Lung (tissue), 12 donors: Measurements from ENCODE around the gene FTCD. TPM values are rescaled to one million over a fixed set of nuclear protein-coding genes. Genes with fewer than 3 reads are reported as not detected.

Experiments used
- ATAC-seq: fragments of 200-7000 bp; cut with Tn5 transposase; one replicate; pipeline ENCODE4 v1.9.1; 2020; ENCODE audit warnings: moderate number of reproducible peaks; ENCODE audit not compliant: insufficient read depth, low FRiP score
- DNase-seq, 3 donors: peaks; one replicate each; pipeline ENCODE4 v3.0.0-alpha.2; 2013 to 2017
- H3K27ac ChIP-seq, 2 donors: one replicate each; pipeline ENCODE4 v1.5.1; 2013; ENCODE audit warnings: mild to moderate bottlenecking in 2 of 2, moderate library complexity in 2 of 2, control low read depth in 1 of 2, inconsistent platforms in 1 of 2, low read depth in 1 of 2, low read length in 1 of 2
- H3K27me3 ChIP-seq, 3 donors: one replicate each; pipeline ENCODE4 v1.5.1; 2013; ENCODE audit warnings: low read length in 2 of 3; ENCODE audit not compliant: control insufficient read depth in 3 of 3, insufficient read depth in 3 of 3
- H3K36me3 ChIP-seq, 4 donors: one replicate each; pipeline ENCODE4 v1.5.1; 2013; ENCODE audit warnings: low read length in 4 of 4, mild to moderate bottlenecking in 1 of 4, moderate library complexity in 1 of 4; ENCODE audit not compliant: control insufficient read depth in 4 of 4, insufficient read depth in 4 of 4
- H3K4me1 ChIP-seq, 5 donors: one replicate each; pipeline ENCODE4 v1.5.1; 2013; ENCODE audit warnings: low read length in 5 of 5, mild to moderate bottlenecking in 2 of 5, moderate library complexity in 1 of 5; ENCODE audit not compliant: control insufficient read depth in 5 of 5, insufficient read depth in 5 of 5
- H3K4me3 ChIP-seq: one replicate; pipeline ENCODE4 v1.5.1; 2013; ENCODE audit warnings: mild to moderate bottlenecking, control low read depth, moderate library complexity
- H3K9ac ChIP-seq, 2 donors: one replicate each; pipeline ENCODE4 v1.5.1; 2013; ENCODE audit warnings: low read length in 2 of 2, control low read depth in 1 of 2; ENCODE audit not compliant: insufficient read depth in 1 of 2
- H3K9me3 ChIP-seq, 4 donors: one replicate each; pipeline ENCODE4 v1.5.1; 2013; ENCODE audit warnings: low read length in 3 of 4, mild to moderate bottlenecking in 1 of 4, moderate library complexity in 1 of 4; ENCODE audit not compliant: control insufficient read depth in 4 of 4, insufficient read depth in 3 of 4
- WGBS, 2 donors: extraction: QIAGEN DNeasy Blood & Tissue Kit; methylation state at CpG; one replicate each; pipeline ENCODE4 v1.1.7; 2013; 5-methylcytosine and 5-hydroxymethylcytosine counted together
- polyA plus RNA-seq, 2 donors: library from polyadenylated mRNA; stranded (reverse); fragments of 200-250 nt; gene quantifications; one replicate each; pipeline ENCODE4 v1.2.1, GENCODE V29; 2013
- total RNA-seq, 2 donors: library from RNA; depleted of rRNA in 1 of 2; stranded (reverse); fragments of >200 nt in 1 of 2; gene quantifications; one replicate each; pipeline ENCODE4 v1.2.1, GENCODE V29; 2014 to 2021
- TF ChIP-seq, protein P1 (sequence below): IDR thresholded peaks from 2 replicates; pipeline ENCODE4 v1.5.1; 2012; ENCODE audit warnings: mild to moderate bottlenecking; ENCODE audit errors: control extremely low read depth, extremely low read depth
- donor health status: control.
- donor health status: control.
- donor health status: Bipolar disorder and iron deficiency.
- donor health status: healthy.
- donor health status: DM: yes; HTN: yes; CAD: no.

The FTCD gene
- total and polyA plus RNA-seq, 4 donors = 0.03 to 0.43 (median 0.20) TPM

- no peak overlapping the region for H3K27ac ChIP-seq
- WGBS, 2 donors = 91 to 94% methylated on average over 45 of the region's 45 CpGs
- H3K4me3 ChIP-seq = no peak overlapping the region
- DNase-seq (peak in 1 of 3 donors; percentile 8), ATAC-seq (no peak)
- H3K9ac ChIP-seq = no peak overlapping the region
- no peaks in the 10 kb centered on the region for H3K27me3 ChIP-seq
- peaks cover 0 to 13% (median 6%) of the 10 kb centered on the region in 5 donors for H3K4me1 ChIP-seq
- H3K36me3 ChIP-seq = peaks cover 0 to 3% (median 0%) of the 10 kb centered on the region in 4 donors
- H3K9me3 ChIP-seq = no peaks in the 10 kb centered on the region
- TF ChIP-seq, protein P1, sequence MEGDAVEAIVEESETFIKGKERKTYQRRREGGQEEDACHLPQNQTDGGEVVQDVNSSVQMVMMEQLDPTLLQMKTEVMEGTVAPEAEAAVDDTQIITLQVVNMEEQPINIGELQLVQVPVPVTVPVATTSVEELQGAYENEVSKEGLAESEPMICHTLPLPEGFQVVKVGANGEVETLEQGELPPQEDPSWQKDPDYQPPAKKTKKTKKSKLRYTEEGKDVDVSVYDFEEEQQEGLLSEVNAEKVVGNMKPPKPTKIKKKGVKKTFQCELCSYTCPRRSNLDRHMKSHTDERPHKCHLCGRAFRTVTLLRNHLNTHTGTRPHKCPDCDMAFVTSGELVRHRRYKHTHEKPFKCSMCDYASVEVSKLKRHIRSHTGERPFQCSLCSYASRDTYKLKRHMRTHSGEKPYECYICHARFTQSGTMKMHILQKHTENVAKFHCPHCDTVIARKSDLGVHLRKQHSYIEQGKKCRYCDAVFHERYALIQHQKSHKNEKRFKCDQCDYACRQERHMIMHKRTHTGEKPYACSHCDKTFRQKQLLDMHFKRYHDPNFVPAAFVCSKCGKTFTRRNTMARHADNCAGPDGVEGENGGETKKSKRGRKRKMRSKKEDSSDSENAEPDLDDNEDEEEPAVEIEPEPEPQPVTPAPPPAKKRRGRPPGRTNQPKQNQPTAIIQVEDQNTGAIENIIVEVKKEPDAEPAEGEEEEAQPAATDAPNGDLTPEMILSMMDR = no peak
Observed at GRCh38 chr21:46151989-46152926, 3.1 kb downstream of the FTCD start.

GRCh38 chr21:46151261-46151988 is 4.0 kb downstream of the FTCD start:
- DNase-seq (peak in 1 of 3 donors; percentile 8), ATAC-seq (no peak)
- Histone ChIP-seq H3K36me3 (peaks cover 0 to 3% (median 0%) of the 10 kb centered on the region in 4 donors), H3K9me3 (no peaks in the 10 kb centered on the region), H3K9ac (no peak overlapping the region), H3K27me3 (no peaks in the 10 kb centered on the region), H3K27ac (no peak overlapping the region), H3K4me1 (peaks cover 0 to 13% (median 6%) of the 10 kb centered on the region in 5 donors), H3K4me3 (no peak overlapping the region)
- TF ChIP-seq, protein P1 = no peak
- WGBS, 2 donors = 88 to 91% methylated on average over 47 of the region's 47 CpGs

DNA sequence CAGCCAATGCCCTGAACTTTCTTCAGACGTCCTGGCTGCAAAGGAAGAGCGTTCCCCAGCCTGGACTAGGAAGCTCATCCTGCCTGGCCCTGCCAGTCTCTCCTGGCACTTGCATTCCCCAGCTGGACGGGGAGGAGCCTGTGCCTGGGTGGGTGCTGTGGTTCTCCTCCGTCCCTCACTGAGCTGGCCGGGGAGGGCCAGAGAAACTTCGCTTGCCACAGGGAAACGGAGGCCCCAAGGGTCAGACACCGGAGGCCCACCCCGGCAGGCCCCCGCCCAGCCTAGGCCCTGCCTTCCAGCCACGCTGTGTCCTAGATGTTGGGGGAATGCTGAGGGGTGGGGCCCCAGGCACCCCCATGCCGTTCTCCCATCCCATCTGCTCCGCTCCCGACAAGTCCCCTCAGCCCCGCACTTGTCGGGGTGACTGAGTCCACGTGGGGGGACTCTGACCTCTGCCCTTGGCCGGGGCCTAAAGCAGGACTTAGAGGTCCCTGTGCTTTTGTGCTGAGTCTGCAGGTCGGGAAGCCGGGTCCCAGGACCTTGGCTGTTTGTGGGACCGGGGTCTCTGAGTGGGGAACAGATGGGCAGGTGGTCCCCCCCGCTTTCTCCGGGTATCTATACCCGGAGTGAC is 4.8 kb downstream of the FTCD start:
- Histone ChIP-seq H3K4me1 (peaks cover 0 to 13% (median 6%) of the 10 kb centered on the region in 5 donors), H3K4me3 (no peak overlapping the region), H3K27ac (no peak overlapping the region), H3K9me3 (no peaks in the 10 kb centered on the region), H3K36me3 (no peaks in the 10 kb centered on the region), H3K9ac (no peak overlapping the region), H3K27me3 (no peaks in the 10 kb centered on the region)
- peak in 1 of 3 donors; percentile 11 for DNase-seq
- WGBS, 2 donors = 86 to 88% methylated on average over 24 of the region's 24 CpGs
- TF ChIP-seq, protein P1 = no peak
- ATAC-seq = no peak
